ENCODE data around the gene ITGA8. TPM values are rescaled to one million over a fixed set of nuclear protein-coding genes. Genes with fewer than 3 reads are reported as not detected.

ITGA8 gene
- total and polyA plus RNA-seq, 2 of the 4 experiments (the other 2 are of a cell fraction): under 0.01 to 0.02 TPM

DNA sequence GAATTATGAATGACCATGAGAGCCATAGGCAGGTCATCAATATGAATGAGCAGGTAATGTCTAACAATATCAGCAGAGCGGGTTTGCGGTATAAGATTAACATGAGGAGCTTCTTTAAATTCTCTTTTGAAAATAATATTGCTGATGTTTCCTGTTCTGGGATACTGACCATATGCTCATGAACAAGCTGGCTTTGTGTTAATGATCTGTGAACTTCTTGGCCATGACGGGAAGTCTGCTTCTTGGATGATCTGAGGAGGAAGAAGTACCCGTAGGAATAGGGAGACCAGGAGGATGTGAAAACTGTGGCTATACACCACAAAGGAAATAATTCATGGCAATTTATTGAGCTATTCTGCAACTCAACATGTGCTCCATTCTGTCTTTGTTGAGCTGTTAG, 38.6 kb downstream of the ITGA8 start:
- no peaks in the 10 kb centered on the region; the same call in 1 of the 2 replicates for H3K27me3 ChIP-seq (ENCODE audit: control insufficient read depth, insufficient read depth, low read length)
- H3K36me3 ChIP-seq (ENCODE audit: control insufficient read depth, insufficient read depth, low read length): no peaks in the 10 kb centered on the region
- in situ Hi-C loops (cut with MboI; ENCODE audit: low sequenced_read_pairs): no loop called here
- no peak overlapping the region for H2BK120ac ChIP-seq (ENCODE audit: low read depth, low read length)
- no peaks in the 10 kb centered on the region for H3K9me3 ChIP-seq (ENCODE audit: control insufficient read depth, insufficient read depth, low read length)
- WGBS, 2 experiments (ENCODE audit: extremely low coverage in 2 of 2, insufficient read length in 1 of 2): no CpG with 5 or more reads among the region's 4 CpGs
- no peak overlapping the region for H2AK9ac ChIP-seq (replicated peaks; ENCODE audit: low read depth, low read length, poor library complexity)
- H4K8ac ChIP-seq (ENCODE audit: low read depth in 2 of 2, low read length in 2 of 2): no peak overlapping the region
- ChIA-PET CTCF (no interaction called here), POLR2A (ENCODE audit: unreplicated experiment) (no interaction called here)
- no peak overlapping the region for H3K4ac ChIP-seq (ENCODE audit: low read depth, low read length)
- 0 out of 2 replicates have a peak, but pooled peaks cover 2% of the 10 kb centered on the region for H3K9me1 ChIP-seq (ENCODE audit: insufficient read depth, low read length)
- TF ChIP-seq, protein P1, sequence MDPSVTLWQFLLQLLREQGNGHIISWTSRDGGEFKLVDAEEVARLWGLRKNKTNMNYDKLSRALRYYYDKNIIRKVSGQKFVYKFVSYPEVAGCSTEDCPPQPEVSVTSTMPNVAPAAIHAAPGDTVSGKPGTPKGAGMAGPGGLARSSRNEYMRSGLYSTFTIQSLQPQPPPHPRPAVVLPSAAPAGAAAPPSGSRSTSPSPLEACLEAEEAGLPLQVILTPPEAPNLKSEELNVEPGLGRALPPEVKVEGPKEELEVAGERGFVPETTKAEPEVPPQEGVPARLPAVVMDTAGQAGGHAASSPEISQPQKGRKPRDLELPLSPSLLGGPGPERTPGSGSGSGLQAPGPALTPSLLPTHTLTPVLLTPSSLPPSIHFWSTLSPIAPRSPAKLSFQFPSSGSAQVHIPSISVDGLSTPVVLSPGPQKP (IDR thresholded peaks at IDR 0.05; ENCODE audit: borderline replicate concordance, low read depth, low read length): no peak
- TF ChIP-seq RFX5 (IDR thresholded peaks at IDR 0.05; ENCODE audit: low read depth, low read length): no peak
- no peak for TF ChIP-seq RAD21 (IDR thresholded peaks at IDR 0.05; ENCODE audit: low read length)
- no peak for TF ChIP-seq MAFK (IDR thresholded peaks at IDR 0.05; ENCODE audit: low read depth, low read length)
- TF ChIP-seq MAZ (IDR thresholded peaks at IDR 0.05; ENCODE audit: borderline replicate concordance, low read depth, low read length): no peak
- TF ChIP-seq CHD1 (IDR thresholded peaks at IDR 0.05; ENCODE audit: low read depth, low read length): no peak
- H2BK5ac ChIP-seq (ENCODE audit: low read depth, low read length, poor library complexity, severe bottlenecking): no peak overlapping the region
- intact Hi-C loops (cut with micrococcal nuclease): no loop called here
- dilution Hi-C loops (cut with HindIII; ENCODE audit: low sequenced_read_pairs, unreplicated experiment): no loop called here
- no peak overlapping the region for H3K18ac ChIP-seq (ENCODE audit: low read depth, low read length)
- no peak overlapping the region for H3K23ac ChIP-seq (ENCODE audit: low read depth, low read length)
- H3K9ac ChIP-seq (ENCODE audit: low read depth, low read length): no peak overlapping the region
- no peak overlapping the region for H3K56ac ChIP-seq (ENCODE audit: extremely low read depth, insufficient read depth, low read length)
- no peak overlapping the region for H4K5ac ChIP-seq (ENCODE audit: low read depth, low read length)
- BruUV-seq (replicated peaks): no TSS peak
- no peak overlapping the region for H2AFZ ChIP-seq (replicated peaks; ENCODE audit: low read length, poor library complexity)
- H4K91ac ChIP-seq (ENCODE audit: insufficient read depth, low read depth, low read length): no peak overlapping the region
- no peak overlapping the region for H3K14ac ChIP-seq (replicated peaks; ENCODE audit: low read depth, low read length)
- no peak overlapping the region for H2AK5ac ChIP-seq (ENCODE audit: low read depth, low read length)
- H3K79me1 ChIP-seq (ENCODE audit: low read depth in 1 of 2, low read length in 2 of 2): no peaks in the 10 kb centered on the region
- H2BK15ac ChIP-seq (ENCODE audit: low read depth, low read length): no peak overlapping the region
- H3K27ac ChIP-seq (ENCODE audit: insufficient read depth, low read length): no peak overlapping the region
- H3K4me3 ChIP-seq (ENCODE audit: insufficient read depth, low read depth, low read length): no peak overlapping the region
- no peaks in the 10 kb centered on the region for H4K20me1 ChIP-seq (ENCODE audit: insufficient read depth, low read length)
- no peak overlapping the region for H2BK20ac ChIP-seq (ENCODE audit: low read depth, low read length)
- H3K4me1 ChIP-seq (ENCODE audit: control insufficient read depth, insufficient read depth, low read length): no peaks in the 10 kb centered on the region
- no peak overlapping the region for H3K4me2 ChIP-seq (ENCODE audit: low read depth, low read length)
- DNase-seq (no peak), ATAC-seq (ENCODE audit: low read depth) (no peak)
